Neural progenitor cell (in vitro differentiated cells): ENCODE results near the gene RAB11FIP3. TPM values are rescaled to one million over a fixed set of nuclear protein-coding genes. Genes with fewer than 3 reads are reported as not detected.
A peak's percentile ranks its signal among the peaks of the same experiment; 100 is the strongest.

Source experiments
- DNase-seq: peaks from one replicate; pipeline ENCODE4 v3.0.0-alpha.2; 2016; ENCODE audit warnings: low spot score
- H2AFZ ChIP-seq: fragments of 200-600 bp; sonication (generic); replicated peaks from 2 replicates; pipeline ENCODE4 v1.6.1; 2016; ENCODE audit warnings: antibody characterized with exemption
- H3F3A ChIP-seq: fragments of 200-600 bp; sonication (generic); 2 replicates; pipeline ENCODE4 v1.6.1; 2016; ENCODE audit warnings: antibody characterized with exemption, low read depth
- H3K27ac ChIP-seq: fragments of 200-600 bp; sonication (generic); 2 replicates; pipeline ENCODE4 v1.5.1; 2016; ENCODE audit warnings: mild to moderate bottlenecking
- H3K27me3 ChIP-seq: fragments of 200-600 bp; sonication (generic); 2 replicates; pipeline ENCODE4 v1.6.1; 2016; ENCODE audit warnings: mild to moderate bottlenecking, moderate library complexity
- H3K36me3 ChIP-seq: fragments of 200-600 bp; sonication (generic); 2 replicates; pipeline ENCODE4 v1.5.1; 2016
- H3K4me1 ChIP-seq: fragments of 200-600 bp; sonication (generic); 2 replicates; pipeline ENCODE4 v1.6.1; 2016; ENCODE audit warnings: mixed run types
- H3K4me2 ChIP-seq: fragments of 200-600 bp; sonication (generic); 2 replicates; pipeline ENCODE4 v1.6.1; 2016
- H3K4me3 ChIP-seq: fragments of 200-600 bp; sonication (generic); 2 replicates; pipeline ENCODE4 v1.5.1; 2016
- H3K79me2 ChIP-seq: fragments of 200-600 bp; sonication (generic); 2 replicates; pipeline ENCODE4 v1.6.1; 2016; ENCODE audit warnings: low read depth
- H3K9ac ChIP-seq: fragments of 200-600 bp; sonication (generic); 2 replicates; pipeline ENCODE4 v1.6.1; 2016
- H3K9me3 ChIP-seq: fragments of 200-600 bp; sonication (generic); 2 replicates; pipeline ENCODE4 v1.5.1; 2016; ENCODE audit warnings: low read depth
- H4K20me1 ChIP-seq: fragments of 200-600 bp; sonication (generic); 2 replicates; pipeline ENCODE4 v1.6.1; 2016; ENCODE audit warnings: low read depth
- H3K27ac Mint-ChIP-seq: 3 replicates; pipeline ENCODE4 v1.8.0; 2021; ENCODE audit warnings: mixed read lengths
- H3K27me3 Mint-ChIP-seq: 2 replicates; pipeline ENCODE4 v1.8.0; 2022; ENCODE audit warnings: low read depth, mild to moderate bottlenecking, inconsistent platforms, moderate library complexity, mixed read lengths; ENCODE audit not compliant: insufficient read depth
- H3K36me3 Mint-ChIP-seq: 3 replicates; pipeline ENCODE4 v1.8.0; 2021; ENCODE audit warnings: mixed read lengths
- H3K4me1 Mint-ChIP-seq: 3 replicates; pipeline ENCODE4 v1.8.0; 2021; ENCODE audit warnings: mixed read lengths
- H3K4me3 Mint-ChIP-seq: 3 replicates; pipeline ENCODE4 v1.8.0; 2021; ENCODE audit warnings: mild to moderate bottlenecking, moderate library complexity, mixed read lengths
- H3K9me3 Mint-ChIP-seq: 3 replicates; pipeline ENCODE4 v1.8.0; 2020; ENCODE audit warnings: mixed read lengths
- CTCF ChIP-seq: fragments of 200-600 bp; sonication (generic); IDR thresholded peaks from 2 replicates; pipeline ENCODE4 v1.5.1; 2017; ENCODE audit warnings: antibody characterized with exemption, mild to moderate bottlenecking
- EZH2 ChIP-seq: fragments of 200-600 bp; sonication (generic); IDR thresholded peaks from 2 replicates; pipeline ENCODE4 v1.6.1; 2017; ENCODE audit warnings: antibody characterized with exemption, mild to moderate bottlenecking, moderate library complexity
- EZH2phosphoT487 ChIP-seq: fragments of 200-600 bp; sonication (generic); IDR thresholded peaks from 2 replicates; pipeline ENCODE4 v1.6.1; 2017; ENCODE audit warnings: antibody characterized with exemption
- total RNA-seq: library from RNA; depleted of rRNA; stranded (reverse); fragments of >200 nt; gene quantifications from 2 replicates; pipeline ENCODE4 v1.2.3, GENCODE V29; 2015; ENCODE audit warnings: low replicate concordance

Gene RAB11FIP3
- total RNA-seq, 1 donor from 2014 or later: 15.5 TPM

GRCh38 chr16:536746-537145 is 111.3 kb downstream of the RAB11FIP3 start:
- H3K27ac Mint-ChIP-seq: no peak overlapping the region
- peaks cover 56% of the 10 kb centered on the region for H4K20me1 ChIP-seq
- no peaks in the 10 kb centered on the region for H3K9me3 ChIP-seq
- H3K9ac ChIP-seq: no peak overlapping the region
- H3K27me3 Mint-ChIP-seq: no peaks in the 10 kb centered on the region
- no peak overlapping the region for H3K27ac ChIP-seq
- no peak for DNase-seq
- peaks cover 5% of the 10 kb centered on the region for H3F3A ChIP-seq
- no peaks in the 10 kb centered on the region for H3K36me3 ChIP-seq
- H3K4me3 Mint-ChIP-seq: no peak overlapping the region
- no peaks in the 10 kb centered on the region for H3K4me1 Mint-ChIP-seq
- H3K9me3 Mint-ChIP-seq: no peaks in the 10 kb centered on the region
- peaks cover 43% of the 10 kb centered on the region for H3K79me2 ChIP-seq
- H3K4me1 ChIP-seq: no peaks in the 10 kb centered on the region
- no peak overlapping the region for H3K4me3 ChIP-seq
- TF ChIP-seq EZH2phosphoT487: no peak
- TF ChIP-seq EZH2: no peak
- TF ChIP-seq CTCF: no peak
- H3K4me2 ChIP-seq: no peak overlapping the region
- no peaks in the 10 kb centered on the region for H3K27me3 ChIP-seq
- no peaks in the 10 kb centered on the region for H3K36me3 Mint-ChIP-seq
- H2AFZ ChIP-seq: no peak overlapping the region

- Histone ChIP-seq H3K79me2 (peaks cover 34% of the 10 kb centered on the region), H3K4me3 (no peak overlapping the region), H3K36me3 (no peaks in the 10 kb centered on the region), H3K4me1 (no peaks in the 10 kb centered on the region), H3K27me3 (no peaks in the 10 kb centered on the region), H3K4me2 (no peak overlapping the region), H3K27ac (no peak overlapping the region), H2AFZ (no peak overlapping the region), H3F3A (peaks cover 5% of the 10 kb centered on the region), H3K9me3 (no peaks in the 10 kb centered on the region), H3K9ac (no peak overlapping the region), H4K20me1 (peaks cover 49% of the 10 kb centered on the region)
- Mint-ChIP-seq H3K4me1 (no peaks in the 10 kb centered on the region), H3K36me3 (peaks cover 5% of the 10 kb centered on the region), H3K4me3 (no peak overlapping the region), H3K27ac (no peak overlapping the region), H3K27me3 (peaks cover 4% of the 10 kb centered on the region), H3K9me3 (no peaks in the 10 kb centered on the region)
- TF ChIP-seq EZH2phosphoT487 (no peak), CTCF (peak; percentile 29)
- DNase-seq: no peak
Measured at GRCh38 chr16:537415-538335, 112.2 kb downstream of the RAB11FIP3 start.

GRCh38 chr16:539901-540530 is 114.6 kb downstream of the RAB11FIP3 start:
- Histone ChIP-seq H3K4me1 (no peaks in the 10 kb centered on the region), H3K4me3 (no peak overlapping the region), H4K20me1 (peaks cover 26% of the 10 kb centered on the region), H3K27ac (no peak overlapping the region), H2AFZ (no peak overlapping the region), H3K36me3 (no peaks in the 10 kb centered on the region), H3K27me3 (no peaks in the 10 kb centered on the region), H3K4me2 (no peak overlapping the region), H3K9ac (no peak overlapping the region), H3K9me3 (no peaks in the 10 kb centered on the region), H3F3A (no peaks in the 10 kb centered on the region), H3K79me2 (peaks cover 12% of the 10 kb centered on the region)
- no peak overlapping the region for H3K4me3 Mint-ChIP-seq
- H3K27ac Mint-ChIP-seq: no peak overlapping the region
- no peaks in the 10 kb centered on the region for H3K9me3 Mint-ChIP-seq
- no peak for DNase-seq
- no peaks in the 10 kb centered on the region for H3K4me1 Mint-ChIP-seq
- peaks cover 5% of the 10 kb centered on the region for H3K36me3 Mint-ChIP-seq
- TF ChIP-seq CTCF (no peak), EZH2phosphoT487 (no peak), EZH2 (no peak)
- peaks cover 5% of the 10 kb centered on the region for H3K27me3 Mint-ChIP-seq
